SH-SY5Y (cell line): ENCODE data around the gene EMC1.

Source experiments
- GATA2 ChIP-seq: IDR thresholded peaks from 2 replicates; pipeline ENCODE4 v1.6.1; 2011; ENCODE audit warnings: mild to moderate bottlenecking, low read depth, low read length
- GATA3 ChIP-seq: IDR thresholded peaks from 2 replicates; pipeline ENCODE4 v1.6.1; 2011; ENCODE audit warnings: low read depth, mild to moderate bottlenecking, low read length, moderate library complexity

DNA sequence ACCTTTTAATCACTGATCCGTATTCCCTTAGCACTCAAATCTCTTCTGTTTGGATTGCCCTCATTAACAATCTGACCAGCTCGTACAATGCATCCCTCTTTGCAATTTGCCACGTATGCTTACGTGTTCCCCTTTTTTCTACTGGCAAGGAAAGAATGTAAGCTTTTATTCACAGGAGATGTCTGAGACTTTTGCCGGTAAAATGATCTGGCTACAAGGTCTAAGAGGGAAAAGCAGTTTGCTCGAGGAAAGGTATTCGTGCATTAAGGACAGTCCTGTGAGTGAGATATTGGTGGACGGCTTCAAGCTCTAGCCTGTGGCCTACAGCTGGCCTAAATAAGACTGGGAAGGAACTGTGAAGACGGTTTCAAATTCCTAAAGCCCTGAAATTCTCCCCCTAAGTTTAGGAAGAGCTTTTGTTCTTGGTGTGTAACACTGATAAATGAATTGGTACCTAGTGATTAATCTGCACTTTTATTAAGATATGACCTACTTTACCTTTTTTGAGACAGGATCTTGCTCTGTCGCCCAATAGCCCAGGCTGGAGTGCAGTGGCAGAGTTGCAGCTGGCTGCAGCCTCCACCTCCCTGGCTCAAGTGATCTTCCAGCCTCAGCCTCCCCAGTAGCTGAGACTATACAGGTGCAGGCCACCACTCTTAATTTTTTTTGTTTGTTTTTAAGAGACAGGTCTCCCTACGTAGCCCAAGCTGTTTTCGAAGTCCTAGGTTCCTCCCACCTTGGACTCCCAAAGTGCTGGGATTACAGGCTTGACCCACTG, 40.4 kb downstream of the EMC1 start:
- TF ChIP-seq GATA3 = no peak
- no peak for TF ChIP-seq GATA2
